GM10248 (cell line): Measurements from ENCODE around the gene YAE1.

Source experiments
- CTCF ChIA-PET: fragments of 300-600 bp; sonication (Branson Sonifier 250); formaldehyde crosslinking; extraction: SDS; loops from one replicate; lab custom pipeline; 2021; ENCODE audit warnings: antibody characterized with exemption; lab: Yijun Ruan, JAX
- POLR2A ChIA-PET: fragments of 350-650 bp; sonication (Branson Sonifier 250); formaldehyde crosslinking; extraction: SDS; loops from one replicate; lab custom pipeline; 2020; ENCODE audit warnings: antibody characterized with exemption; lab: Yijun Ruan, JAX
- DNase-seq: peaks from one replicate; pipeline ENCODE4 v3.0.0; 2012; ENCODE audit errors: extremely low spot score
- CTCF ChIP-seq: IDR thresholded peaks from 2 replicates; pipeline ENCODE4 v1.5.1; 2012; ENCODE audit warnings: mild to moderate bottlenecking, low read depth; ENCODE audit errors: extremely low read depth, missing control alignments, control extremely low read depth

Gene YAE1

DNA sequence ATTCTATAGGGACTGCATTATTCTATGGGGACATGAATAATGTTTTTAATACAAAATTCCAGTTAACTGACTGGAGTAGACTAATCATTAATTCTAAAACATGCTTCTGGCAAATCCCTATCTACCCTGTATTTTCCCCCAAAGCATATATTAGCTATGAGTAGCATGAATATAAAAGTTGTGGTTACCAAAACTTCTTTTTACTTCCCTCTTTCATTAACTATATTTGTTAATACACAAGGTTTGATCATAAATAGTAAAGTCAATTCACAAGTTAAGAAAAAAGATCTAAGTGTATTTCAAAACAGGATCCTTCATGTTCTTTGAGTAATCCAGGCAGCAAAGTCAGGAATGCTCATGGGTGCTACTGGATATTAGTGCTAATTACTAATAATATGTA, 54.3 kb downstream of the YAE1 start:
- no peak for TF ChIP-seq CTCF
- ChIA-PET CTCF (interaction anchor here (1.3 to 2.1 kb wide), 4 partner anchors 14 to 126 kb away, joined by 3 to 7 read pairs (median 4); no protein-coding TSS in a partner anchor), POLR2A (no interaction called here)
- DNase-seq: no peak

DNA sequence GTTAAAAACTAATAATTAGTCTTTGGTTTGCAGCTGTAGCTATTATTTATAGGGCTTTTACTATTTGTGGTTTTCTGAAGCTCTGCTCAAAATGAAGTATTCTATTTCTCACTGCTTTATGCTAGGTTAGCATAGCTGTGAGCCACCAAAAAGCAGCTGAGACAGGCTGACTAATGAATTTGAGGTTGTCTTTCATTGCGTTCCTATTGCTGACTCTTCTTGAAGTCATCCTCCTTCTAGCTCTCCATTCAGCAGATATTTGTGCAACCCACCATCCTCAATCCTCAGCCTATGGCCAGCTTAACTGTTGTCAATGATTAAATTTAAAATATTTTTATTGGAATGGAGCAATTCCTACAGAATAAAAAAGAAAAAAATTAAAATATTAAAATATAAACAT, 55.1 kb downstream of the YAE1 start:
- ChIA-PET POLR2A (interaction anchor here (1.5 kb wide), 1 partner anchor 112 kb away, joined by 3 read pairs; no protein-coding TSS in a partner anchor), CTCF (interaction anchor here (1.1 to 4.2 kb wide), 9 partner anchors 8 to 125 kb away, joined by 3 to 24 read pairs (median 4); no protein-coding TSS in a partner anchor)
- DNase-seq: no peak
- no peak for TF ChIP-seq CTCF

DNA sequence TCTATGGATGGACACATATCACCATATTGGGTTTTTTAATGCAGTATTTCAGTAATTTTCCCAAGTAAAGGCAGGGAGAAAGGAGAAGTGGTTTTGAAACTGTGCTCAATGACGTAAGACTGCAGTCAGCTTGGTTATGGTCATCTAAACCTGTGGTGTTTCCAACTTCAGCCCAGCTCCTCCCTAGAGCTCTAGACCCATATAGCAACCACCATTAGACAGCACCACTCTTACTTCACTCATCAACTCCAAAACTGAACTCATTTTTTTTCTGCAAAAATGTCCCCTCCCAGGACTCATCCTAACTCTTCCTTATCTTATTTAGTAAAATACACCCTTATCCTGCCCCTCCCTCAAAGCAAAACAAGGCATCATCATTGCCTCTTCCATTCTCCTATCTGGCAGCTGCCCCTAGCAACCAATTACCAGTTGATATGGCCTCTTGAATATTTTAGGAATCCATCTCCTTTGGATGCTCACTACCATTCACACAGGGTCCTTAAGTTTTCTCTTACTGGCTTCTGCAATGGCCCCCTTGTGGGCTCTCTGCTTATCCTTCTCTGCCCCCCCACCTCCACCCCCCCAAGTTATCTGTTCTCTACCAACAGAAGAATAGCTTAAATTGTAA, 55.7 kb downstream of the YAE1 start:
- CTCF ChIA-PET: interaction anchor here (0.9 to 4.2 kb wide), 11 partner anchors 9 to 120 kb away, joined by 3 to 24 read pairs (median 4); no protein-coding TSS in a partner anchor
- peak; percentile 33 for DNase-seq
- POLR2A ChIA-PET: interaction anchor here (0.5 to 1.5 kb wide), 3 partner anchors 43 to 111 kb away, joined by 3 to 5 read pairs (median 4); no protein-coding TSS in a partner anchor

More for the DNA sequence above, 55.7 kb downstream of the YAE1 start:
- TF ChIP-seq CTCF: no peak
